Breast epithelium (tissue), 3 donors: ENCODE data around the gene NR3C2.

ENCODE experiments used
- CTCF ChIP-seq, 3 donors: fragments of 450-650 bp; IDR thresholded peaks; one replicate each; pipeline ENCODE4 v1.5.1; 2016 to 2017; ENCODE audit warnings: antibody characterized with exemption in 3 of 3, mild to moderate bottlenecking in 3 of 3, moderate library complexity in 3 of 3
- POLR2A ChIP-seq: fragments of 450-650 bp; IDR thresholded peaks from one replicate; pipeline ENCODE4 v1.6.1; 2016; ENCODE audit warnings: antibody characterized with exemption, mild to moderate bottlenecking, moderate library complexity
- POLR2AphosphoS5 ChIP-seq, 3 donors: sonication (generic); formaldehyde crosslinking; IDR thresholded peaks; one replicate each; pipeline ENCODE4 v1.6.1; 2017; ENCODE audit warnings: antibody characterized with exemption in 3 of 3

GRCh38 chr4:148052448-148052847 is 389.8 kb downstream of the NR3C2 start:
- TF ChIP-seq POLR2AphosphoS5 (IDR thresholded peaks at IDR 0.05): no peak
- no peak for TF ChIP-seq CTCF (IDR thresholded peaks at IDR 0.05)
- TF ChIP-seq POLR2A: no peak
